HL-60/S4 treated with retinoic acid at 250 ng/mL for 4 days and 3 days (cell line): ENCODE results near the gene ZFYVE16.
"Not testable (repeated sequence)": the region's sequence is repeated elsewhere in the genome, so short reads cannot be mapped to it uniquely, and the experiment has no call there.

ENCODE experiments used
- in situ Hi-C: fragments of 300-500 bp; cut with MboI; formaldehyde crosslinking; loops from 2 replicates; pipeline ENCODE4 v1.7.0; 2022; ENCODE audit warnings: low sequenced_read_pairs

Gene ZFYVE16

DNA sequence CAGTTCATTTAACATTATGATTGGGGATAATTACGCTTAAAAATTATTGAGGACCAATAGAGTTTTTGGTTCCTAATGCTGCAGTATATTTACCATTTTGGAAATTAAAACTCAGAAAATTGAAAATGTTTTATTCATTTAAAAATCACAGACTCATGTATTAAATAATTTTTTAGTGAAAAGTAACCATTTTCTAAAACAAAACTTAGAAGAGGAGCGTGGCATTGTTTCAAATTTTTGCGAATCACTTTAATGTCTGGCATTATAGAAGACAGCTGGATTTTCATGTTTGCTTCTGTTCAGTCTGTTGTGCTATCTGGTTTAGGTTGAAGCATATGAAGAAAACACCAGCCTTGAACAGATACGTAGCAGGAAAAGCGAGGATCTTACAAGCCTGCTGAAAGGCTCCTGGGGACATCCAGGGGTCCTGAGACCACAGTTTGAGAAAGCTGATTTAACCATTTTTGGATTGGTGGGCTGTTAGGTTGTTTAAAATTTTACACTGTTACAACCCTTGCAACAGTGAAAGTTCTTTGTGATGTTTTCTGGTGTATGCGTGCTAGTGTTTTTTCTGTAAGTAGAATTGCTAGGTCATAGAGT is 1.6 kb downstream of the ZFYVE16 start:
- in situ Hi-C loops, result no loop called here

DNA sequence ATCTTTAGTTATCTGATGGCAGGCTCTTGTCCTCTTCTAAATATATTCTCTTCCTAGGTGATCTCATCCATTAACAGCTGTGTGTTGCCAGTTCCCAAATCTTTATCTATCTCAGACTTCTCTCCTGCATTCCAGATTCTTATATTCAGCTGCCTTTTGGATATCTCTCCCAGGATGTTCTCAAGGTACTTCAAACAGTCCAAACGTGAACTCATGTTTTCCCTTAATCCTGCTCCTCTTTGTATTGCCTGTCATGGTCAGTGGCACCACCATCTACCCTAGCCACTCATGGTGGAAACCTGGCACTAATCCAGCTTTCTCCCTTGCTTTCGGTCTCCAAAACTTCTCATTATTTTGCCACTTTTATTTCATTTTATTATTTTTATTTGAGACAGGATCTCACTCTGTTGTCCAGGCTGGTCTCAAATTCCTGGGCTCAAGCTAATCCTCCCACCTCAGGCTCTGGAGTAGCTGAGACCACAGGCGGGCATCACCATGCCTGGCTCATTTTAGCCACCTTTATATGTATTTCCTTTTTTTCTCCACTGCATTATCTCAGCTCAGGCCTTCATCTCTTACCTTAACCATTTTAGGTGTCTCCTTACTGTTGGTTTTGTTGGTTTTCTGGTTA is 3.8 kb downstream of the ZFYVE16 start:
- in situ Hi-C loops, result no loop called here

DNA sequence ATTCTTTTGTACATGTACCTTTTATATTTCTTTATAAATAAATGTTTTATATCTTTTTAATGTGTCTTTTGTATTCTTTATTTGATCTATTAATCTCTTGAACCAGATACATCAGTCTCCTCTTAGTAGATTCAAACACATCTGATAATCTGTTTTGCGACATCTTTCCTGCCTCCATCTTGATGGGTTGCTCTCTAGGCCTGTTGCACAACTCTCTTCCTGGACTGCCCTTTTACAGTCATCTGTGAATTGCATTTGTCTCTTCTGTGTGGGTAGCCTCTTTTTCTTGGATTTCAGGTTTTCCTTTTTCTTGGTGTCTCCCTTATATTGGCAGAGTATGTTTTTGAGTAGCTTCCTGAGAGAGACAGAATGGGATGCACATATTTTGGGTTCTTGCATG is 6.2 kb downstream of the ZFYVE16 start:
- in situ Hi-C loops, result no loop called here

DNA sequence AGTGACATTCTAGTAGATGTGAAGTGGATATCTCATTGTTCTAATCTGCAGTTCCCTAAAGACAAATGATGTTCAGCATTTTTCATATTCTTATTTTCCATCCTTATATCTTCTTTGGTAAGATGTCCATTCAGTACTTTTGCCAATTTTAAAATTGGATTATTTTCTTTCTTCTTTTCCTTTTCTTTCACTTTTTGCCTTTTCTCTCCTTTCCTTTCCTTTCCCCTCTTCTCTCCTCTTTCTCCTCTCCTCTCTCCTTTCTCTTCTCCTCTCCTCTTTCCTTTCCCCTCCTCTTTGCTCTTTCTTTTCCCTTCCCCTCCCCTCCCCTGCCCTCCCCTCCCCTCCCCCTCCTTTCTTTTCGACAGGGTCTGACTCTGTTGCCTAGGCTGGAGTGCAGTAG is 10.1 kb downstream of the ZFYVE16 start:
- in situ Hi-C loops, result no loop called here

DNA sequence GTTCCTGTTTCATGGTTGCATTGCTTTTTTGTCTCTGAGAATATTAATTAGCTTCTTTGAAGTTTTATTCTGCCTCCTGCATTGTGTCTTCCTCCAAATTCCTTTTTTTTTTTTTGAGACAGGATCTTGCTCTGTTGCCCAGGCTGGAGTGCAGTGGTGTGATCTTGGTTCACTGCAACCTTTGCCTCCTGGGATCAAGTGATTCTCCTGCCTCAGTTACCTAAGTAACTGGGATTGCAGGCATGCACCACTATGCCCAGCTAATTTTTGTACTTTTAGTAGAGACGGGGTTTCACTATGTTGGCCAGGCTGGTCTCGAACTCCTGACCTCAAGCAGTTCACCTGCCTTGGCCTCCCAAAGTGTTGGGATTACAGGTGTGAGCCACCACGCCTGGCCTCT is 16.5 kb downstream of the ZFYVE16 start:
- in situ Hi-C loops, result not testable (repeated sequence)

DNA sequence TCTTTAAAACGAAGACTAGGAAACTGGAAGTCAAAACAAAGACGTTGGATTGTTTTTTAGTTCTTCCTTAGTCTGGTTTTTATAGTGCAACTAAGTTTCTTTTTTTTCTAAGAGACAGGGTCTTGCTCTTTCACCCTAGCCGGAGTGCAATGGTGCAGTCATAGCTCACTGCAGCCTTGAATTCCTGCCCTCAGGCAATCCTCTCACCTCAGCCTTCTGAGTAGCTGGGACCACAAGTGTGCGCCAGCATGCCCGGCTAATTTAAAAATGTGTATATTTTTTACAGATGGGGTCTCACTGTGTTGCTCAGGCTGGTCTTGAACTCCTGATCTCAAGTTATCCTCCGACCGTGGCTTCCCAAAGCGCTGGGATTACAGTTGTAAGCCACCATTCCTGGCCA is 27.6 kb downstream of the ZFYVE16 start:
- in situ Hi-C loops, result no loop called here

DNA sequence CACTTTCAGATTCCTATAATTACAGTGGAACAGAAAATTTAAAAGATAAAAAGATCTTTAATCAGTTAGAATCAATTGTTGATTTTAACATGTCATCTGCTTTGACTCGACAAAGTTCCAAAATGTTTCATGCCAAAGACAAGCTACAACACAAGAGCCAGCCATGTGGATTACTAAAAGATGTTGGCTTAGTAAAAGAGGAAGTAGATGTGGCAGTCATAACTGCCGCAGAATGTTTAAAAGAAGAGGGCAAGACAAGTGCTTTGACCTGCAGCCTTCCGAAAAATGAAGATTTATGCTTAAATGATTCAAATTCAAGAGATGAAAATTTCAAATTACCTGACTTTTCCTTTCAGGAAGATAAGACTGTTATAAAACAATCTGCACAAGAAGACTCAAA is 29.5 kb downstream of the ZFYVE16 start:
- in situ Hi-C loops, result no loop called here

DNA sequence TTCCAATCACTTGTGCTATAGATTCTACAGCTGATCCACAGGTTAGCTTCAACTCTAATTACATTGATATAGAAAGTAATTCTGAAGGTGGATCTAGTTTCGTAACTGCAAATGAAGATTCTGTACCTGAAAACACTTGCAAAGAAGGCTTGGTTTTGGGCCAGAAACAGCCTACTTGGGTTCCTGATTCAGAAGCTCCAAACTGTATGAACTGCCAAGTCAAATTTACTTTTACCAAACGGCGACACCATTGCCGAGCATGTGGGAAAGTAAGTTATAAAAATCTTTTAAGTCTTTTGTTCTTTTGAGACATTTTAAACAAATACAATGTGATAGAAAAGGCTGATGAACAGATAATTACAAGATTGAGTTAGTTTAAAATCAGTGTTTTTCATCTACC is 30.9 kb downstream of the ZFYVE16 start:
- in situ Hi-C loops, result no loop called here

DNA sequence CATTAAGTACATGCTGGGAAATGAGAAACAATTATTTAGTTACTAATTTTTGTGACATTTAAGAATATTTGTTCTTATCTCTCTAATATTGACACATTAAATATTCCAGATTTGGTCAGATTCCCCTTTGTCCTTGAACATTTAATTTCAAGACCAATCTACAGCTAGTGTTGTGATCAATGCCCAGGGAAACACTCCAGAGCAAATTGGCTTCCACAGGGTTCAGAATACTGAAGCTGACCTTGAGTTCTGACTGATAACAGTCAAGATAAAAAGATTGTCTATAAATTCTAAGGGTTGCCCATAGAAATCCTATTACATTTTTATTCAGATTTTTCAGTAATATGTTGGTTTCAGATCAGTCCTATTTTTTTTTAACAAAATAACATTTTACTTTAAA is 31.3 kb downstream of the ZFYVE16 start:
- in situ Hi-C loops, result no loop called here

DNA sequence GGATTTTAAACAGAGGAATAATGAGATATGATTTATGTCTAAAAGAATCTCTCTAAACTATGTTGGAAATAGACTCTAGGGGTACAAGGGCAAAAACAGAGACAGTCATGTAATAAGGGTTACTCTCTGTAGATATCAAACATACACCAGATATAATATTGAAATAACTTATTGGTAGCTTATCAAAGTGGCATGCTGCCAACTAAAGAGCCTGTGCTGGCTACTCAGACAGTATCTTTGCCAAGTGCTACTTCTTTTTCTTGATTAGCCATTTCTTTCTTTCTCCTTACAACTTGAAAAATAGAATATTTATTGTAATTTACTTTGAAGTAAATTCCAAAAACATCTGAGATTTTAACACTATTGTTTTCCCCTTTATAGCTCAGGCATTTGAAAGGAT is 34.9 kb downstream of the ZFYVE16 start:
- in situ Hi-C loops, result no loop called here

DNA sequence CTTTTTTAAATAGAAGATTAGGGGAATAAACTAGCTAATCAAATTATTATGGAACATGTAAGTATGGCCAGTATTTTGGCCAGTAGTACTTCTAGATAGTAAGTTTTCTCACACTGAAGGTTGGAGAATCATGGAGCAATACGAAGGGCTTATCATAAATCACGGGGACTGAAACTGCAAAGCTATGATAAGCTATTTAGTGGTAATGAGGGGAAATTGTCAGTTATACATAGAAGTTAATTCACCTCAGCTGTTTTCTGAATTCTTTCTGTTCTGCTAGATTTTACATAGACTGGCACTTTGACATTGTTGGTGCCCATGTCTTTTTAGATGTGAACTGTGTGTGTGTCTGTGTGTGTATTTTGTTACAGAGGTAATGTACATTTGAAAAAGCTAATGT is 45.5 kb downstream of the ZFYVE16 start:
- in situ Hi-C loops, result no loop called here

DNA sequence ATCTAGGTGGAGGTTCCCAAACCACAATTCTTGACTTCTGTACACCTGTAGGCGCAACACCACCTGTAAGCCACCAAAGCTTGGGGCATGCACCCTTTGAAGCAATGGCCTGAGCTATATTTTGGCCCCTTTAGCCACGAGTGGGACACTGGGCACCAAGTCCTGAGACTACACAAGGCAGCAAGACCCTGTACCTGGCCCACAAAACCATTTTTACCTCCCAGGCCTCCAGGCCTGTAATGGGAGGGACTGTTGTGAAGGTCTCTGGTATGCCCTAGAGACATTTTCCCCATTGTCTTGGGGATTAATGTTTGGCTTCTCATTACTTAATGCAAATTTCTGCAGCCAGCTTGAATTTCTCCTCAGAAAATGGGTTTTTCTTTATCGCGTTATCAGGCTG is 55.4 kb downstream of the ZFYVE16 start:
- in situ Hi-C loops, result no loop called here

DNA sequence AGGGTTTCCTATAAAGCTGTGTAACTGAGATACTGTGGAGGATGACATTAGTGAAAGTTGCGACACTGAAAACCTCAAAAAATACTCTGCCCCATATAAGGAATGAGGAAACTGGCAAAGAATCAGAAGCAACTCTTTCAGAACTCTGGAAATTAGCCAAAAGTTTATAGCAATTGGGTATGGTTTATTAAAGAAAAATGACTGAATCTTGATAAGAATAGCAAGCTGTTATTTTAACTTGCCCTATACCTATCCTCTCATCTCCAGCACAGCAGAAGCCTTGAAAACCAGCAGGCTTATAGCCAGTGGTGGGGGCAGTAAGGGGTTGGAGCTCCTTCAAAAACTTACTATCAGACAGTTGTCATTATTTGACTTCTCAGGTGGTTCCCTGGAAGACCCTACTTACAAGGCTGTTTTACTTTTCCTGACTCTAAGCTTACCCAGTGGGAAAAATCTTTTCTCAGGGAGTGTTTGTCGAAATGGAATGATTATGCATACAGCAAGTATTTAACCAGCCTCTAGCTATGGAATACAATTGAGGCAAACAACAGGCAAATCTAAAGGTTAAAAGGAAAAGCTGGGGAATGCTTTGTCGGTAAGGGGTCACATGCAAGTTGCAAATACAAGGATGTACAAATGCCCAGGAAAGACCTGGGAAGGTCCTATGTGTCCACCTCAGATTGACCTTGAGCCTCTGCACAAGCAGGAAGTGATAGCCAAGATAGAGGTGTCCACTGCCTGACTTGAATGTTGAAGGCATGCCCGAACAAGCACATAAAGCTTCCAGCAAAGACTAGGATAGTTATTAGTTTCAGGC is 59.0 kb downstream of the ZFYVE16 start:
- in situ Hi-C loops, result no loop called here

DNA sequence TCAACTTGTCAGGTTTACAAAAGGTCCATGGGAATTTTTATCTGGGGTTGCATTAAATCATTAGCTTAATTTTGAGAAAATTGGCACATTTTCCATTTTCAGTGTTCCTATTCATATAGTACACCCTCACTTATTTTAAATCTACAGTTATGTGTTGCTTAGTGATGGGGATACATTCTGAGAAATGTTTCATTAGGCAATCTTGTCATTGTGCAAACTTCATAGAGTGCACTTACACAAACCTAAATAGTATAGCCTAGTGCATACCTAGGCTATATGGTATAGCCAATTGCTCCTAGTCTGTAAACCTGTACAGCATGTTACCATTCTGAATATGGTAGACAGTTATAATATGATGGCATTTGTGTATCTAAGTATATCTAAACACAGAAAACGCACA is 60.3 kb downstream of the ZFYVE16 start:
- in situ Hi-C loops, result no loop called here

DNA sequence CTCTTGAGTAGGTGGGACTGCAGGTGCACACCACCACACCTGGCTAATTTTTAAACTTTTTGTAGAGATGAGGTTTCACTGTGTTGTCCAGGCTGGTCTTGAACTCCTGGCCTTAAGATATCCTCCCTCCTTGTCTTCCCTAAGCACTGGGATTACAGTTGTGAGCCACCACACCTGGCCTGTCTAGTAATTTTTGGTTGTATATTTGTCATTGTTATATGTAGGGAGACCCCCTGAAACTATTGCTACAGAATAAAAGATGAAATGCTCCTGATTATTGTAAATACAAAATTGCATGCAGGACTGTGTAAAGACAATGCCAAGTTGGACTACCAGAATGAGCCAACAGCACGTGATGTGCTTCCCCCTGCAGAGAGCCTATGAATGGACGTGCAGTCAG is 62.8 kb downstream of the ZFYVE16 start:
- in situ Hi-C loops, result not testable (repeated sequence)

DNA sequence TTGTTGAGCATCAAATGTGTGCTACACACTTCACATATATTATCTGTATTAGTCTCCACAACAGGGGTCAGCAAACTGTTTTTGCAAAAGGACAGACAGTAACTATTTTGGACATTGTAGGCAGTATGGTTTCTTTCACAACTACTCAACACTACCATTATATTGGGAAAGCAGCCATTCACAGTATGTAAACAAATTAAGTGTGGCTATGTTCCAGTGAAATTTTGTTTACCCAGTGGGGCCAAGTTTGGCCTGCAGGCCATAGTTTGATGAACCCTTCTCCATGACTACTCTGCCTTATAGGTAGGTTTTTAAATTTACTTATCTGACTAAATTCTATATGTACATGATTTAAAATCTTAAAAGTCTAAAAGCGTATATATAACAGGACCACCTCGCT is 67.1 kb downstream of the ZFYVE16 start:
- in situ Hi-C loops, result loop anchor here (25.0 kb wide), 1 partner anchor 187 kb away; the partner anchor contains the start of genes DHFR and MSH3

DNA sequence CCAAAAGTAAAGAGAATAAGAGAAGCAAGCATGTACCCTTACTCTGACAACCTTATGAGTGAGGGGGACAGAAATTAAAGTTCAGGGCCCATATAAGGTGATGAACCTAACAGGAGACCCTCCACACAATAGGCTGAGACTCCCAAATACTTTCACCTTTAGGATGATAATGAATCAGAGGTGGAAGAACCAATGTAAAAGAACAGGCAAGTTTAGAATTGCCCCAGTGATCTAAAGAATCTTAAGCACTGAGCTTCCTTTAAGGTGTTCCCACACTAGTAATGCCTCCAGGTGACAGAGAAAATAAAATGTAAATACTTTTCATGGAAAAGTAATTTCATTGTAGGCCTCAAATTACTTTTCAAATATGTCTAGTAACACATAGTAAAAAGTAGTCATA is 71.8 kb downstream of the ZFYVE16 start:
- in situ Hi-C loops, result loop anchor here (25.0 kb wide), 1 partner anchor 183 kb away; the partner anchor contains the start of genes DHFR and MSH3

DNA sequence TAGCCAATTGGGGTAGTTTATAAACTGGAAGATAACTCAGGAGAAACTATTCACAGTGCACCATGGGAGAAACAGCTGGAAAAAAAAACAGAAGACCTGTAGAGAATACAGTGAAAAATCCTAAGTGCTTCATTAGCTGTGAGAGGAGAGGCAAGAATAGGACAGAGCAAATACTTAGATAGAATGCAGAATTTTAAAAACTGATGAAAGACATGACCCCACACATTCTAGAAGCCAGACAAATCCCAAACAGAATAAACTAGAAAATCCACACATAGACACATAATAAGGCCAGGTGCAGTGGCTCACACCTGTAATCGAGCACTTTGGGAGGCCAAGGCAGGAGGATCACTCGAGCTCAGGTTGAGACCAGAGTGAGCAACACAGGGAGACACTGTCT is 72.5 kb downstream of the ZFYVE16 start:
- in situ Hi-C loops, result loop anchor here (25.0 kb wide), 1 partner anchor 182 kb away; the partner anchor contains the start of genes DHFR and MSH3

DNA sequence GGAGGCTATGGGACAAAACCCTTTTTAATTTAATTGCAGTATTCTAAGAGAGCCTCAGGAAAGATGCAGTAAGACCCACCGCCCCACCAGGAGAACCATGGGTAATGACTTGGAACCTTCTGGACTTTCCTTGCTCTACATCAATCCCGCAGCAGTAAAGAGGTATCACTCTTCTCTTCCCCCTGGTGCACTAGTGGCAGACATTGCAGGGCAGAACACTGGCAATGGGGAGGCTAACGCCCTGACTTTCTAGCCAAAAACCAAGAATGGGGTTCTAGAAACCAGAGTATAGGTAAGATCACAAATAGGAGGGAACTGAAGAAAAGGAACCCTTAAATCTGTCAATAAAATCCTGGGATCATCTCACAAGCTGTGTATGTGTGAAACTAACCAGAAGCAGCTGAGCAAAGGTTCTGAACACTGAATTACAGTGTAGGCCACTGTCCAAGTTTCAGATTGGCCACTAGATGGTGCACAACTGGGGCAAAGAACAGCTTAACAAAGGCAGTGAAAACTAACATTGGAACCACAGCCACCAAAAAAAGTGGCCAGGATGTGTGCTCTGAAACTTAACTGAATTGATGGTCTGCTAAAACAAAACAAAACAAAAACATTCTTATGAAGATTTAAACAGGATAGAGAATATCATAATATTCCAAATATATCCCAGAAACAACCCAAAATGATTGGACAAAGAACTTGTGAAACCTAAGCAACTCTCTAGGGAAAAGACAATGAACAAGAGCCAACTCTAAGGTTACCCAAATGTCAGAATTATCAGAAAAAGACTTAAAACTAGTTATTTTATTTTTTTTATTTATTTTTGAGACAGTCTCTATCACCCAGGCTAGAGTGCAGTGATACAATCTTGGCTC is 73.4 kb downstream of the ZFYVE16 start:
- in situ Hi-C loops, result loop anchor here (25.0 kb wide), 1 partner anchor 181 kb away; the partner anchor contains the start of genes DHFR and MSH3

DNA sequence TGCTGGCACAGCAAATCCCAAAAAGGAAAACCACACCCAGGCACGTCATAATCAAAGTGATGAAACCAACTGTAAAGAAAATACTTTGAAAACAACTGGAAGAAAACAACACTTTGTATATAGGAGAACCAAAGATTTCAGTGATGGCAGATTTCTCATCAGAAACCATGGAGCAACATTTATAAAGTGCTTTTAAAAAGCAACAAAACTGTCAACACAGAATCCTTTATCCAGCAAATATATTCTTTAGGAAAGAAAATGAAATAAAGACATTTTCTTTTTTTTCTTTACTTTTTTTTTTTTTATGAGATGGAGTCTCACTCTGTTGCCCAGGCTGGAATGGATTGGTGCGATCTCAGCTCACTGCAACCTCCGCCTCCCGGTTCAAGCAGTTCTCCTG is 74.7 kb downstream of the ZFYVE16 start:
- in situ Hi-C loops, result loop anchor here (25.0 kb wide), 1 partner anchor 180 kb away; the partner anchor contains the start of genes DHFR and MSH3
